HG03442 (cell line): ENCODE results near the gene RANBP10.
"Not testable (repeated sequence)": the region's sequence is repeated elsewhere in the genome, so short reads cannot be mapped to it uniquely, and the experiment has no call there.

ENCODE experiments used
- ATAC-seq: cut with Tn5 transposase; IDR thresholded peaks from one replicate; pipeline ENCODE4 v1.9.1; 2021; ENCODE audit warnings: mild to moderate bottlenecking, moderate library complexity; ENCODE audit not compliant: unreplicated experiment

The RANBP10 gene

DNA sequence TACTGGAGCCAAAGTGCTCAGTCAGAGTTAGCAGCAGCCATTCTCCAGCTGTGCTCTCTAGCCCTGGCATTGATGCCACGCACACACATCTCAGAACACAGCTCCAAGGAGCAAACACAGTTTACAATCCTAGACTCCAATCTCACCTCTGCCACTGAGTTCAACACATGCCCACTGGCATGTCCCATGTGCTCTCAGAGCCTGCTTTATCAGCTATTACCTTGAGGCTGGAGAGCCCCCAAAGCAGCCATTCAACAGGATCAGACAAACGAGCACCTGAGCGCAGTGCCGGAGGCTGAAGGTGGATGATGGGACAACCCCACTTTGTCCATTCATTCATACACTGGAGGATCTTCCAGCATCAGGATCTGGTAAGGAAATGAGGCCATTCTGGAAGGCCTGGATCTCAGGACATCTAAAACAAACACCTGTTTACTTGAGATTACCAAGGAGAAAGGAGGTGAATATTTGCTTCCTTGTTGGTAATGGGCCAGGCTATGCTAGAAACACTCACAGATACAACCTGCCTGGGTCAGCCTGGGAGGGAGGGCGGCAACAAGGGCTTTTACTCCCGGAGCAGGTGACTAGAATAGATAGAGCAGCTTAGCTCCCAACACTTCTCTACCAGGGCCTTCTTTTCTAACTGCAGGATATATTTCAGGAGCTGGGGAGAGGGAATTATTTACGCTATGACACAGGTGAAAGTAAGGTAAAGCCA is 25.4 kb downstream of the RANBP10 start:
- ATAC-seq: no peak

DNA sequence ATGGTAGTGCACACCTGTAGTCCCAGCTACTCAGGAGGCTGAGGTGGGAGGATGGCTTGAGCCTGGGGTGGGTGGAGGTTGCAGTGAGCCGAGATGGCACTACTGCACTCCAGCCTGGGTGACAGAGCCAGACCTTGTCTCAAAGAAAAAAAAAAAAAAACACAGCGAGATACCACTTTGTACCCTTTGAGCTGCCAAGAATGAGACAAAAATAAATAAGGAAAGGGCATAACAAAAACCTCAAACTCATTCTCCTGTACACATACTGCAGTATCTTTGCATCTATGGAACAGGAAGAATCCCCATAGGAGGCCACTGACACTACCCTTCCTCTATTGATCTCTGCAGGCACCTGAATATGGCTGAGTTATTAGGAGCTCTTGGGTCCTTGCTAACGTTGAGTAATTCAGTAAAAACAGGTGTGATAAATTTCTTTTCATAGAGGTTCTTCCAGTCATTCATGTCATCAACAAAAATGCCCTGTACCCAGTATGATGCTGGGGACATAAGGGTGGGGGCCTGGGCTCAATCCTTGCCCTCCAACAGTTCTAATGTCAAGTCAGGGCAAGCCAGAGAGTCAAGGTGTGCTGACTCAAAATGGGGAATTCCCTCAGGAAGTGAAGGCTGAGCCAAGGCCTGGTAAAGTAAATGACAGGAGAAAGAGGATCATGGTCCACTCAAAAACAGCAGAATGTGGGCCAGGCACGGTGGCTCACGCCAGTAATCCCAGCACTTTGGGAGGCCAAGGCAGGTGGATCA is 26.9 kb downstream of the RANBP10 start:
- no peak for ATAC-seq

DNA sequence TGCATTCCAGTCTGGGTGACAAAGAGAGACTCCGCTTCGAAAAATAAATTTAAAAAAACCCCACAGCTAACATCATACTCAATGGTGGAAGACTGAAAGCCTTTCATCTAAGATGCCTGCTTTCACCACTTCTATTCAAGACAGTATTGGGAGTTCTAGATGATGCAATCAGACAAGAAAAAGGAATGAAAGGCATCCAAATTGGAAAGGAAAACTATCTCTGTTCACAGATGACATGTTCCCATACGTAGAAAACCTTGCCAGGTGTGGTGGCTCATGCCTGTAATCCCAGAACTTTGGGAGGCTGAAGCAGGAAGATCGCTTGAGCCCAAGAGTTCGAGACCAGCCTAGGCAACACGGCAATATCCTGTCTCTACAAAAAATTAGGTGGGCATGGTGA is 31.1 kb downstream of the RANBP10 start:
- no peak for ATAC-seq

DNA sequence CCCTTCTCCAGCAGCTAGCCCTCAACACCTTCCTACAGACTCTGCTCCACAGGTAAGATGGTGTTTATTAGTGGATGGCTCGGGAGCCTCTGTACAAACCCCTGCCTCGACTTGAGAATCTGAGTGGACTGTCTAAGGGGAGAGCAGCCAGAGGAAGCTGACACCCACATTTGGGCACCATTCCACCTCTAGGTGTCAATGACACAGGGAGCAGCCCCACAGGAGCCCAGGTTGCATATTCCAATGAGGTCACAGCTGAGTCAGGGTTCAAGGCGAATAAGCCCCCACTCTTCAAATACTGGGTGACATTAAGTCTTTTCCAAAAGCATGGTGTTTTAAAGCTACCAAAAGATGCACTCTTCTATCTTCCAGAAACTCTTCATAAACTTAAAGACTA is 31.9 kb downstream of the RANBP10 start:
- ATAC-seq: no peak

DNA sequence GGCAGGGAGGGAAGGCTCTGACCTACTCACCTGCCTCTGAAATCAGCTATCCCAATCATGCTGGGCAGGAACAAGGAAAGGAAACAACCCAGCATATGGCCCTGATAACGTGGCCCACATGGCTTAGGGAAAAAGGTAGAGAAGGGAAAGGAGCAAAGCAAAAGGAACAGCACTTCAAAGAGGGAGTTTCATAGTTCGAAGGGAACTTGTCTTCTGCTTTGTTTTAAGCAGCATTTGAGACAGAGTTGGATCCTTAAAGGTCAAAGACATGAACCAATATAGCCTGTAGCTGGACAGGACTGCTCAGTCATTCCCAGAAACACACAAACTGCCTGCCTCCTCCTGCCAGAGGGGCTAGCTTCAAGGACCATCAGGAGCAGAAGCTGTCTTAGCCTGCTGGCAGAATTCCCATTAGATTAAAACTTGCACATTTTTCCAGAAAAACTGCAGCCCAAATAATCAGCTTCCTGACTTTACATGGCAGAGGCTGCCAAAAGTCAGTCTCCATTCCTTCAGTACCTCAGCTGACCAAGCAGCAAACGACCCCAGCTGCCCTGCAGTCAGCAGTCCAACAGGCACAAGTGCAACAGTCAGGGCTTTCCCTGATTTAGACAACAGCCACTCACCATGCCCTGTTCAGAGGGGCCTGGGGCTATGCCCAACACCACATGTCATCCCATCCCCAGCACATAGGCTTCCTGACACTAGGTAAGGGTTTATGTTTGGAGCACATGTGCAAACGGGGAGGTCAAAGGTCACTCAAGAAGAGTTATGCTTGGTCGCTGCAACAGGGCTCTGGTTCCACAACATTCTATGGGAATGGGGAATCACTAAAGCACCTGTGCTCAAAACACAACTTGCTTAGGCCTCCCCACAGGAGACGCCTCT is 32.5 kb downstream of the RANBP10 start:
- ATAC-seq: no peak

DNA sequence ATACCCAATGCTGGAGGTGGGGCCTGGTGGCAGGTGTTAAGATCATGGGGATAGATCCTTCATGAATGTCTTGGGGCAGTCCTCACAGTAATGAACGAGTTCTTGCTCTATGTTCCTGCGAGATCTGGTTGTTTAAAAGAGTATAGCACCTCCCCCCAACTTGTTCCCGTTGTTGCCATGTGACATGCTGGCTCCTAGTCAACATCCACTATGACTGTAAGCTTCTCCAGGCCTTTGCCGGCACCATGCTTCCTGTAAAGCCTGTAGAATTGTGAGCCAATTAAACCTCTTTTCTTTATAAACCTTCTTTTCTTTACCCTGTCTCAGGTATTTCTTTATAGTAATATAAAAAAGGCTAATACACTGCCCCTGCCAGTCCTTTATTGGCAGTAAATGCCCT is 33.3 kb downstream of the RANBP10 start:
- no peak for ATAC-seq

DNA sequence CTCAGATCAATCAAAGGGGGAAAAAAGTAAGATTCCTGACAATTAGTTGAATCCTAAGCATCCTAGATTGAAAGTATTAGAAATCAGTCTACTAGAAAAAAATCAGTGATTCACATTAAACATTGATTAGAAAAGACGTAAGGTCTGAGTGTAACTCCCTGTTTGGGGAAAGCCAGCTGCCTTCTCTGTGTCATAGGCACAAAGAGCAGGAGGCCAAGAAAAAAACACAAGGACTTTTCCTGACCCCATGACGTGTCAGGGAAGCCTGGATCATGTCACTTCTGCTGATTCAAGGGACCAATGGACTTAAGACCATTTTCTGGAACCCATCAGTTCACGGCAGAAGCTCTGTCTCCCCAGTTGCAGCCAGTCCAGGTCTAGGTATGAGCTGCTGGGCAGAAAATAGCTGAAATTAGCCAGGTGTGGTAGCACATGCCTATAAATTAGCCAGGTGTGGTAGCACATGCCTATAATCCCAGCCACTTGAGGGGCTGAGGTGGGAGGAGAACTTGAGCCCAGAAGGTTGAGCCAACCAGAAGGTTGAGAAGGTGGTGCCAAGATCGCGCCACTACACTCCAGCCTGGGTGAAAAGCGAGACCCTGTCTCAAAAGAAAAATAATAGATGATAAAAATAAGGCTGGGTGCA is 35.9 kb downstream of the RANBP10 start:
- no peak for ATAC-seq

DNA sequence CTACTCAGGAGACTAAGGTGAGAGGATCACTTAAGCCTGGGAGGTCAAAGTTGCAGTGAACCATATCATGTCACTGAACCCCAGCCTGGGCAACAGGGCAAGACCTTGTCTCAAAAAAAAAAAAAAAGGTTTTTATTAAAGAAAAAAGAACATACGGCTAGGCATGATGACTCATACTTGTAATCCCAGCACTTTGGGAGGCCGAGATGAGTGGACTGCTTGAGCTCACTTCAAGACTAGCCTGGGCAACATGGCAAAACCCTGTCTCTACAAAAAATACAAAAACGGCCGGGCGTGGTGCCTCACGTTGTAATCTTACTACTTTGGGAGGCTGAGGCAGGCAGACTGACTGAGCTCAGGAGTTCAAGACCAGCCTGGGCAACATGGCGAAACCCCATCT is 38.4 kb downstream of the RANBP10 start:
- no peak for ATAC-seq

DNA sequence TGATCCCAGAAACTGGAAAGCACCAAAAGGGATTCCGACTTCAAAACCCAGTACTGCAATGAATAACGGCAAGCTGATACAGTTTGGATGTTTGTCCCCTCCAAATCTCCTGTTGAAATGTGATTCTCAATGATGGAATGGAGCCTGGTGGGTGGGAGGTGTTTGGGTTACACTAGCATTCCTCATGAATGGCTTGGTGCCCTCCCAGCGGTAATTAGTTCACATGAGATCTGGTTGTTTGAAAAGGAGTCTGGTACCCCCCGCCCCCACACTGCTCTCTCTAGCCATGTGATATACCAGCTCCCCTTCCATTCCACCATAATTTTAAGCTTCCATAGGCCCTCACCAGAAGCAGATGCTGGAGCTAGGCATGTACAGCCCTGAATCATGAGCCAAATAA is 40.1 kb downstream of the RANBP10 start:
- no peak for ATAC-seq

DNA sequence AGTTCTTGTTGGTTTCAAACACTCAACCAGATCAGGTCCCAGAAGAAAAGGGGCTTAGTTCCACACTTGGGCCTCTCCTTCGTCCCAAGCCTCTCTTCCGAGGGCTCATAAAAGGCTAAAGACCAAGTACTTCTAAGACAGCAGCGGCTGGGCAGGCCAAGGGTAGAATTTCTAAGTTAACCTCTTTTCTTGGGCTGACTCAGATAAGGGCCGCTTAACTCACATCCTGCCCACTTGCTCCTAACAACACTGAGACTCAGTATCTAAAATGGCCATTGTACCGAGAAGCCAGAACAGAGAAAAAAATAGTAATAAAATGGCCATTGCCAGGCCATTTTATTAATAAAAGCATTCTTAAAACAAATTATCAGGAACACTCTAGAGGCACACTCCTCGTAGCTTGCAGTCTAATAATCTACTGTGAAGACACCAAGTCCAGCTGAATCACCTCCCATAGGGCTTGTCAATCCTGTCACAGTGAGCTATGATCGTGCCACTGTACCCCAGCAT is 42.1 kb downstream of the RANBP10 start:
- no peak for ATAC-seq

DNA sequence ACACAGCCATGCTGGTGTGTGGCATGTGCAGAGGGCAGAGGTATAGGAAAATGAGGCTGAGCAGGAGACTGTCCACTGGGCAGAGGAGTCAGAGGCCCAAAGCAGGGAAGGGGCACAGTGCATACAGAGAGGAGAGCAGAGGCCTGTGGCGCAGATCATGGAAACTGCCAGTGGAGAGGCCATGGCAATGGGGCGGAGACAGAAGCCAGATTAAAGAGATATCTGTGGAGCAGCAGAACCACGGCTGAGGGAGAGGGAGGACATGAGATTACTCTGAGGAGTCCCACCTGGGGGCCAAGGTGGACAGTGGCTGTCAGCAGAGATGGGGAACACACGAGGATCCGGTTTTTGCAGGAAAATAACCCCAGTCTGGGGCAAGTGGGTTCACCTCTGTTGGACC is 43.3 kb downstream of the RANBP10 start:
- no peak for ATAC-seq

DNA sequence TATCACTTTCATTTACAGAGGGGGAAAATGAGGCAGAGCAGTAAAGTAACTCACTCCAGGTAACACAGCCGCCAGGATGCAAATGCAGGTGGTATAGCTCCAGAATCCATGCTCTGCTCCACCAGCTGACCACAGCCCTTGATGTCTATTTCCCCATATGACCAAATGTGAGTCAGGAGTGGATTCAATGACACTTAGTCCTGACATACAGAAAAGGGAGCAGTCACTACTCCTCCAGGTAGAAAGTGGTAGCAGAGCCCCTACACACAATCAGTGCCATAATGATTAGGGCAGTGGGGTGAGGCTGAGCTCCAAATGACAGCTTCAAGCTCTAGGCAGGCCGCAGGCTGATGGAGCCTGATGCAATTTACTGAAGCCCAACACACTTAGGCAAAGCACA is 44.0 kb downstream of the RANBP10 start:
- ATAC-seq: no peak

DNA sequence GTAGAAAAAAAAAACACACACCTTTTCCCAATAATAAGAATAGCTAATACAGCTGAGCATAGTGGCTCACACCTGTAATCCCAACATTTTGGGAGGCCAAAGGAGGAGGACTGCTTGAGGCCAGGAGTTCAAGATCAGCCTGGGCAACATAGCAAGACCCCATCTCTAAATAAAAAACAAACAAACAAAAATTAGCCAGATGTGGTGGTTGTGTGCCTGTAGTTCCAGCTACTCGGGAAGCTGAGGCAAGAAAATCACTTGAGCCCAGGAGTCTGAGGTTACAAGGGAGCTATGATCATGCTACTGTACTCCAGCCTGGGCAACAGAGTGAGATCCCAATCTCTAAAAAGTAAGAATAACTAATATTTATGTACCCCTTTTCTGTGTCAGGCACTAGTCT is 44.4 kb downstream of the RANBP10 start:
- ATAC-seq: no peak

DNA sequence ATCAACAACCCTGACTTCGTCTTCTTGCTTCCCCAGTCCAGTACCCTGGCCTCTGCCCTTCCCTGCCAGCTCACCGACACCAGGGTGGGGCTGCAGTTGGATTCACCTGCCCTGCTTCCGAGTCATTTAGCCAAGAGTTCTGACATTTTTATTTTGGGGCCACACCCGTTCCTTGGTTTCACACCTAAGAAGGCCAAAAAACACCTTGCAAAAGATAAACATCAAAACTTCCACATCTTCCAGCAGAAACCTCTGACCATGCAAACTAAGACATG is 45.5 kb downstream of the RANBP10 start:
- no peak for ATAC-seq

DNA sequence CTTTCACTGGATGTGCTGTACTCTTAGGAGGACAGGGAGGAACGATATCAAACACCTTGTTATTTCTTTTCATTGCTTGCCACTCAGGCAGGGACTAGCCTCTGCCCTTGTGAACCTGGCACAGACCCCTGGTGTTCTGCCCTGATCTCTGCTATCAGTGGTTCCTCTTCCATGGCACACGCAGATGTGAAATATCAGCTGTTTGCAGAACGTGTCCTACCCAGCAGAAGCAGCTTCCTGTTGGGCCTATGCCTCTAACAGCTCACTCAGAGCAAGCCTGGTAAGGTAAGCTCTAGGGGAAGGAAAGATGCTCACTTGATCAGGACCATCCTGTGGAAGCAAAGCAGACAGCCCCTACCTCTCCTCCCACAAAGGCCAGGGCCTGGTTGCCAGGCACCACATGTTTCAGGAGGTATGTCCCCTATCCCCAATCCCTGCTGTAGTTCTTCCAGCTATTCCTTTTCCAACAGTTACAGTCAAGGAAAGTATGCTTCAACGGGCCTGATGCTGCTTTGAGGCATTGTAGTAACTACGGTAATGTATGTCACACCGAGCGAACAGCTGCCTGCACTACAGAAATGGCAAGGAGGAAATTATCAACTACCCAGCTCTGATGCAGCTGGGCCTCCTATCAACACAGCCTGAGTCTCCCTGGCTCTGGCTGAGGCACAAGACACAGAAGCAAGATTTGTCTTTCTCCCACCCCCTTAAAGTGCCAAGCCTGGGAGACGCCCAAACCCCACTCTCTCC is 46.0 kb downstream of the RANBP10 start:
- no peak for ATAC-seq

DNA sequence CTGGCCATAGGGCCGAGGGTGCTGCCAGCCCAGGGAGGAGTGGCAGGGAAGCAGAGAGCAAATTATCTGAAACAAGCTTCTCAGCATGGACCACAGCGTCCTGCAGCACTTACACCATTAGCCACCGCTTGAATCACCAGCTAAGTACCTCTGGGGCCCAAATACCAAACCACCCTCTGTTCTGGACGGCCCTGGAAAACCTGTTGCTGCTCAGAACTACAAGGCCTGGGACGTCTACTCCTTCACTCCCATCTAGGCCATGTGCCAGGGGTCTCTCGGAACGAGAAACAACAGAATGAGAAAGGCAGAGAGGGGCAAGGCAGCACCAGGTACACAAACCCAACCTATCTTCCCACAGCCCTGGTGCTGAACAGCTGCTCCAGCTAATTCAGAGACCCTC is 47.4 kb downstream of the RANBP10 start:
- ATAC-seq: no peak

DNA sequence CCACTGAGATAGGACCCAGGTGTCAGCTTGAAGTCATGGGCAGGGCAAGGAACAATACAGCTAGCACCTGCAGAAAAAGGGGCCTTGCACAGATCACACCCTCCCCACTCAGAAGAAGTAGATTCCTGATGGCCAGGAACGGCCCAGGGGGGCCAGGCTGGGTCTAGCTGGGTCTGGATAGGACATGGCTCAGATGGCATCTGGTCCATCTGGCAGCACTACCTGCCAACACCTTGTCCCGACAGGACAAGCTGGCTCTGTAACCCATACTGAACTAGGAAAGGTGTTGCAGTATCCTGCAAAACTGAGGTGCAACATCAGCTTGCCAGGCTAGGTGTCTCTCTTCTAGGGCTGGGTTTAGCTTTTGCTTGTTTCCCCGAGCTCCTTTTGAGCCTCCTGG is 48.4 kb downstream of the RANBP10 start:
- ATAC-seq: no peak

DNA sequence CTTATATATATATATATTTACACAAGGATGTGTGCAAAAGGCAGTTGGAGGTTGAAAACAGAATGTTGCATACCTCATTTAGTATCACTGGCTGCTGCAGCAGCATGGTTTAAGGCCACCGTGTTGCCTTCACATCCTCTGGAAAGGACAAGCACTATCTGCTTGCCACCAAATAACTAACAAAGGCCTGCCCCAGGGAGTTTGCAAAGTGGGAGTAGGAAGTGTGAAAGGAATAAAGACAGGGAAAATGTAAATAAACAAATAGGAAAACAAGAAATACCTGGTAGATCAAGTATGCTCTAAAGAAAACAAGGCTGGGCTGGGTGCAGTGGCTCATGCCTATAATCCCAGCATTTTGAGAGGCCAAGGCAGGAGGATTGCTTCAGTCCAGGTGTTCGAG is 53.7 kb downstream of the RANBP10 start:
- no peak for ATAC-seq

DNA sequence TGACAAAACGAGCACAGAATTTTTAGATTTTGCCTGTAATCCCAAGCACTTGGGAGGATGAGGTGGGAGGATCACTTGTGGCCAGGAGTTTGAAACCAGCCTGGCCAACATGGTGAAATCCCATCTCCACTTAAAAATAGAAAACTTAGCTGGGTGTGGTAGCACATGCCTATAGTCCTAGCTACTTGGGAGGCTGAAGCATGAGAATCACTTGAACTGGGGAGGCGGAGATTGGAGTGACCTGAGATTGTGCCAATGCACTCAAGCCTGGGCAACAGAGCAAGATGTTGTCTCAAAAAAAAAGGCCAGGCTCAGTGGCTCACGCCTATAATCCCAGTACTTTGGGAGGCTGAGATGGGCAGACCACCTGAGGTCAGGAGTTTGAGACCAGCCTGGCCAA is 55.0 kb downstream of the RANBP10 start:
- ATAC-seq: not testable (repeated sequence)

DNA sequence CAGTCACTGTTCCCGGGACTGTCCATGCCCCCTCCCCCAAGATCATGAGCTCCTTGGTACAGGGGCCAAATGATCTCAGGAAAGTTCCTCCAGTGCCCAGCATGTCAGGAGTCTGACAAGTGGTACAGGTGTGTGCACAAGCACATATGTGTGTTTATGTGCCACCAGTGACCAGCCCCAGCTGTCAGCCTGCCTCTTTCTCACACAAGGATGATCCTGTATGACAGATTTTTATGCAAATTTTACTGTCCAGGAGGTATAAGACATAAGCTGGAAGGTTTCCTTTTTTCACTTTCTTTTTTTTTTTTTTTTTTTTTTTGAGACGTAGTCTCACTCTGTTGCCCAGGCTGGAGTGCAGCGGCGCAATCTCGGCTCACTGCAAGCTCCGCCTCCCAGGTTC is 55.9 kb downstream of the RANBP10 start:
- no peak for ATAC-seq
